HG03378 (cell line): ENCODE measurements around the gene SUCLG1.

Experiments
- ATAC-seq: cut with Tn5 transposase; IDR thresholded peaks from one replicate; pipeline ENCODE4 v1.9.1; 2021; ENCODE audit warnings: mild to moderate bottlenecking, moderate library complexity; ENCODE audit not compliant: unreplicated experiment

SUCLG1 gene

GRCh38 chr2:84467389-84467788 is 8.3 kb upstream of the SUCLG1 start:
- ATAC-seq = no peak

- ATAC-seq = no peak
Observed at GRCh38 chr2:84461310-84461709, 2.2 kb upstream of the SUCLG1 start.

DNA sequence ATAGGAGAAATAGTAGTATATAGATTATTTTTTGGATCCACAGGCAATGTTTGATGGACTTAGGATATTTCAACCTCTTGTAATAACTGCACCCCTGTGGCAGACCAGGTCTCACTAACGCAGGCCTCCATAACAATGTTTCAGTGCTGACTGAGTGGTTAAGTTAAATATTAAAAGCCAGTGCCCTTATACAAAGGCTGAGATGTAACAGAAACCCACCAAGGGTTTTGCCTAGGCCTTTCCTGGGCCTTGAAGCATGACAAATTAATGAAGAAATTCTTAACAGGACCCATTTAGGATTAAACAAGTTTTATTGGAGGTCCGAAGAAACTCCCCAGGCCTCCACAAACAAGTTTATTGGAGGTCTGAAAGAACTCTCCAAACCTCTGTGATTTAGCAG is 1.6 kb upstream of the SUCLG1 start:
- ATAC-seq = no peak

GRCh38 chr2:84459944-84460429 is 907 bp upstream of the SUCLG1 start:
- peak; percentile 8 for ATAC-seq

GRCh38 chr2:84458551-84459017 is 496 bp downstream of the SUCLG1 start:
- peak; percentile 7 for ATAC-seq

DNA sequence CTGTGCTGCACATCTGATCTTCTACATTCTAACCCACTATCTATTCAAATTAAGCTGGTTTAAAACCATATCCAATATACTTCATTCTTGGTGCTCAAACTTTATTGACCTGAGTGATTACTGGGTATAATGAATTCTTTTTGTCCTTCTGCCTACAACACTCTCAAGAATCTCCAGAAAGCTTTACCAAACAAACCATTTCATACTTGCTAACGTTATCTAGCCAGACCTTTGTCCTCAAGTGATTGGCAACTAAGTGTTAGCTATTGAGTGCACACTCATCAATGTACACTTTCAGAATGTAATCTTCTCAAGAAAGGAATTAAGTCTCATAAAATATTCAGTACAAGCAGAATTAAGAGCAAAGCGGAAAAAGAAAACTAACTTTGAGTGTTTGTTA is 1.4 kb downstream of the SUCLG1 start:
- ATAC-seq = no peak

- no peak for ATAC-seq
Observed at GRCh38 chr2:84456156-84456555, 2.9 kb downstream of the SUCLG1 start.

GRCh38 chr2:84454581-84454980 is 4.5 kb downstream of the SUCLG1 start:
- ATAC-seq = no peak

- no peak for ATAC-seq
Observed at GRCh38 chr2:84452624-84453023, 6.5 kb downstream of the SUCLG1 start.

DNA sequence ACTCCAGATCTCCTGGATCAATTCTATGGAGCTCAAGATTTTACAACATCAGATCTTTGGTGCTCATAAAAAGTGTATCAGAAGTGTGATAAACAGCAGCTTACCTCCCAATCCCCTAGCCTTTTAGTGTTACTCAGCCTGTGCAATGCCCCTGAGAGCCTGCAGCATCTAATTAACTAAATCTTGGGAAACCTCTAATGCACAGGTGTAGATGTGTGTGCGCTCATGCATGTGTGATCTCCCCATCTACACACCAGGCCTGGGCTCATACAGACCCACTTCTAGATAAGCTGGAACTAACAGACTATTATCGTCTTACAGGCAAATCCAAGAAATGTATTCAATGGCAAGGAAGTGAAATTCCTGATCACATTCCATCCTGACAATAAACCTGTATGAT is 7.5 kb downstream of the SUCLG1 start:
- no peak for ATAC-seq

GRCh38 chr2:84450288-84451227 is 8.5 kb downstream of the SUCLG1 start:
- ATAC-seq = no peak

GRCh38 chr2:84449711-84450110 is 9.4 kb downstream of the SUCLG1 start:
- no peak for ATAC-seq

DNA sequence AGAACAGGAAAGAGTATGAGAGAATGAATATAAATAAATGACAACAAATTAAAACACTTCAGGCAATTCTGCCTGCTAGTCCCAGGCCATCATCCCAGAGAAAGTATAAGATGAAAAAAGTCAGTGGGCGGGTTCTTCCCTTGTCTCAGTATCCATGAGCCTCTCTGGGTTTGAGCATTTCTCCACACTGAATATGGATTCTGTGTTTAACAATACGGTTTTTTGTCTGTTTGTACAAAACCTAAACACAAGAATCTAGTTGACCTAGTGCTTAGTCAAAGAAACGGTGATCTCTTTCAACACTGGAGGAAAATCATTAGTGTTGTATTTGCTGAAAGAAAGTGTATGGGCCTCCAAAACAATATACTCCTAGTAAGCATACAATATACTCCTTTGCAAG is 10.0 kb downstream of the SUCLG1 start:
- ATAC-seq = no peak

DNA sequence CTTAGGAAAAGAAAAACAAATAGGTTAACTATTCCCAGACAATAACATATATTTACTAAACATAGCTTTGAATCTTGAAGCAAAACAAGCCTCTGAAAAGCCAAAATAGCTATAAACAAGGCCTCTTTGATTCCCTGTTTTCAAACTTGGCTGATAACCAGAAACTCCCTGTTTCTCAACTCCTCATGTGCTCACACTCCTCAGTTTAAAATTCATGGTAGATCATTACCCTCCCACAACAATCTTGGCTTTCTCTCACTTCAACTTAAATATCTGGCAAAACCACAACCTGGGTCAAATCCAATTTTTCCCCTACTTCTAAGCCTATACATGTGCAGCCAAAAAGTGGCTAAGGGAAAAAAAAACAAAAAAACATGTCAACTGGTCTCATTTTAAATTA is 15.6 kb downstream of the SUCLG1 start:
- ATAC-seq = no peak

DNA sequence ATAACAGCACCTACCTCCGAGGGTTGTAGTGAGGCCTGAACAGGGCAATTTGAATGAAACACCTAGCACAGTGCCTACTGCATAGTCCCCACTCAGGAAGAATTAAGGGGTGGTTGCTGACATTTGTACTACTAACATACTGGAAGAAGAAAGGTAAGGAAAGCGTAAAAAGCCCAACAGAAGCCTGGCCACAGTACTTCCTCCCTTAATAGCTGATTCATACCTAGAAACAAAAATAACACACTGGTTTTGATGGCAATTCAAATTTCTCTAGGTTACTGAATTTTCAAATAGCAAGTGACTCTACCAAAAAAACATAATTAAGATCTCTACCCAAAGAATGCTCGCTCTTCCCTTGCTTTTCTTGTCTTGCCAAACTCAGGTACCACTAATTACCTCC is 16.2 kb downstream of the SUCLG1 start:
- ATAC-seq = no peak

GRCh38 chr2:84441505-84441904 is 17.6 kb downstream of the SUCLG1 start:
- no peak for ATAC-seq

GRCh38 chr2:84441036-84441435 is 18.0 kb downstream of the SUCLG1 start:
- no peak for ATAC-seq

DNA sequence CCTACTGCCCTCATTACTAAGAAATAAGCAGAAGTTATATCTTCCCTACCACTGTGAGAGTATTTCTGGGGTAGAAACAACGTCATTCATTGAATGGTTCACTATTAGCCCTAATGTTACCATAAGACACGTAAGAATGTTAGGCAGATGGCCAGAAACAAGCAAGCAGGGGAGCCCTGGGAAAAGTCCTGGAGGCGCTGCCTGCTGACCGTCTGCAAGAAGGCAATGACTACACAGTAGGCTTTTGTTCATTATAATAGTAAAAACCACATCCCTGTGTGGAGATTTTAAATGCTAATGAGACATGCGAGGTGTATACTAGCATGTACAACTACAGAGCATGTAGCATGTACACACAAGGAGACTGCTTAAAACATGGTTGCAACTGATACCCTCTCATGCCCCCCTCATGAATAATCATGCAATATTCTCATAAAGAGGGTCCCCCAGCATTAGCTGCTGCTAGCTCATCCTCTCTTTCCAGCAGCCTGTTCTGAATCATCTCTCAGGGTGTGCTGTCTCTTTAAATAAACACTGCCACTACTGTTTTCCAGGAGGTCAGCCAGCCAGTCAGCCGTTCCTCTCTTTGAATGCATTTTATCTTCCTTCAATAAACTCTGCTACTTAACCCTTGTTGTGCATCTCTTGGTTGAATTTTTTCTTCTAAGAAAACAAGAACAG is 23.6 kb downstream of the SUCLG1 start:
- ATAC-seq = no peak

- ATAC-seq = no peak
Observed at GRCh38 chr2:84429328-84429727, 29.8 kb downstream of the SUCLG1 start.

DNA sequence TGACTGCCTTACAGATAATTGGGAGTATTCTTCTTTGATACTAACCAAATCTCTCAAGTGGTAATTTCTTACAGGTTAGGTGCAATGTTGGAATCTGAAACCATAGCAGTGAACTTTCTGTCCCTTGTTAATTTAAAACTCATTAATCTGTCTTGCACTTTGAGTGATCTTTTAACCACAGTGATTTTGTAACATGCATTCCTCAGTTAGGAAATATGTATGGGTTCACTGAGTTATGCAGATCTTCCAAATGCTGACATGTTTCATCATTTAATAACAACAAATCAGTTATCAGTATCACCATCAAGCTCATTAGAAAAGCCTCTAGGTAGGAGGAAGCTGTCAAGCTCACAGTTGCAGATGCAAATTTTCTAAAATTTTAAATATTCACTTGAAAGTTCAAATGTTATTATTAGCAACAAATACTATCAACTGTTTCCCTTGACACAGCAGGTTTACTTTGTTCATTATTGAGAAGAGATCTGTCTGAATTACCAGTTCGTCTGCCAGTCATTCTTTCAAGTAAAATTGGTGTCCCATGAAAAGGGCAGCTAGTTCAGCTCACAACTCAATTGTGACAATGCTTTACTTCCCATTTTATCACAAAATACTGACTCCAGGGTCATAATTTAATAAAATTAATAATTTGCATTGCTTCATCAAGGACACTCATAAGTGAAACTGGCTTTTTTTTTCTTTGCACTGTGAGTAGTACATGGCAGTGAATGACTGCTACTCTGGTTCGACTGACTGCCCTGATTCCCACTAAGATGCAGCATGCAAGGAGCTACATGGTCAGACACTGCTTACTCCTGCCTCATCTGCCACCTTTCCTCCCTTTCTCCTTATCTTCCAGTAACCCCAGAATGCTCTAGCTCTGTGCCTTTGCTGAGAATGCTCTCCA is 31.6 kb downstream of the SUCLG1 start:
- ATAC-seq = peak; percentile 54

GRCh38 chr2:84425310-84425709 is 33.8 kb downstream of the SUCLG1 start:
- no peak for ATAC-seq
